ENCODE data around the gene B4GALT4.
"Not testable (repeated sequence)": the region's sequence is repeated elsewhere in the genome, so short reads cannot be mapped to it uniquely, and the experiment has no call there.

B4GALT4 gene

GRCh38 chr3:119205209-119205608, 35.5 kb downstream of the B4GALT4 start:
- DNase-seq: peak in 12 of 56 donors; percentile 5 to 57 (median 12)

- DNase-seq: peak in 1 of 56 donors; percentile 20
Measured at GRCh38 chr3:119195911-119196310, 44.8 kb downstream of the B4GALT4 start.

DNA sequence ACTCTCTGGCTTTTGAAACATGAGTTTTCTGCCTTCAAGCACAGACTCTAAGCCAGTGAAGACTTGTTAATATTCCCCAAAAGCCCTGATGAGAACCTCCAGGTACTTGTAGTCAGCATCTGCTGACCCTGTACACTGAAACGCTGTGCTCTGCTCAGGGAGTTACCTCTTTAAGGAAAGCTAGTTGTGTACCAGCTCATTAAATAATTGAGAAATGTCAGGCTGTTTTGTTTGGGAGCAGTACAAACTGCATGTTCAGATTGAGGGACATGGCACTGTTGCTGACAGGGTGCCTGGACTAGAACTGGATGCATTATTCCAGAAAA, 45.6 kb downstream of the B4GALT4 start:
- DNase-seq: no peak

GRCh38 chr3:119194237-119195150, 46.2 kb downstream of the B4GALT4 start:
- no peak for DNase-seq

GRCh38 chr3:119191800-119192199, 48.9 kb downstream of the B4GALT4 start:
- DNase-seq: no peak

DNA sequence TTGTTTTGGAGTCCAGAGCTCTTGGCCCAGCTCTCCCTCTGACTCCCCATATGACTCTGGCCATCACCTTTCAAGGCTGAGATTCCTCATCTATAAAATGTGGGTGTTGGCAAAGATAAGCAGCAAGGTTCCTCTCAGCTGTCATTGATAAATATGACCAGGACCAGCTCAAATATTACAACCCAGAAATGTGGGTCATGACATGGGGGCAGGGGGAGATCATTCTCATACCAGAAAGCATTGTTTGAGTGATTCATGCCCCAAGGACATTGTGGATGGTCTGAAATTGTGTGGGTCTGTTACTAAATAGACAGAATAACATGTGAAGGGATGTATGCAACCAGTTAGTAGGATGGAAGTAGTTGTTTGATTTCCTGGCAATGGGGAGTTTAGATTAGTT, 53.4 kb downstream of the B4GALT4 start:
- DNase-seq: no peak

DNA sequence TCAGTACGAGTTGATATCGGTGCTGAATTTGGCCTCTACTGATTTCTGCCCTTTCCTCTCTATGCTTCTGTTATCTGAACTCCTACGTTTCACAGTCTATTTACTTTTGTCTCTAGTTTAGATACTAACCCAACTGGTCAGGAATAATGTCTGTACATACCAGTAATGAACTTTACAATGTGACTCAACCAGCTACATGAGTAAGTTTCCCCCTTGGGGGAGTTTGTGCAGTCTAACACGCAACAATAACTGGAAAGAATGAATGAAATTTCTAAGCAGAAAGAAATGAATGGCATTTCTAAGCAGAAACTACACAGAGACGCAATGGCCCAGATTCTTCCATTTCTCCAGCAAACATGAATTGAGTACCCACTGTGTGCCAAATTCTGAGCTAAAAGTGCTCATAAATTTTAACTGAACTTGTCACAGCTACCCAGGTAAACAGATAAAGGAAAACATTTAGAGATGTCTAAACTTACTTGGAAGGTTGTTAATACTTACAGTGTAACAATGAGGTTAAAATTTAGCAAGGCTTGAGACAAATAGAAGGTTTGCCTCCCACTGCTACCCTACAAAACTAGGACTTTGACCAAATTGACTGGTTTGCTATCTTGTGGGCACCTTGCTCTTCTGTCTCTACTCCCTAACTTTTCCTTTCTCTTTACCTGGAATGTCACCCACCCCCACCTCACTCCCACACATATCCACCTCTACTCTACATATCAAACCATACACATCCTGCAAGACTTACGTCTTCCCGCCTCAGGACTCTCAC, 55.7 kb downstream of the B4GALT4 start:
- no peak for DNase-seq

- no peak for DNase-seq
Measured at GRCh38 chr3:119184111-119184510, 56.6 kb downstream of the B4GALT4 start.

GRCh38 chr3:119181765-119182164, 58.9 kb downstream of the B4GALT4 start:
- DNase-seq: no peak

GRCh38 chr3:119177321-119177720, 63.4 kb downstream of the B4GALT4 start:
- no peak for DNase-seq

GRCh38 chr3:119176778-119177177, 63.9 kb downstream of the B4GALT4 start:
- DNase-seq: no peak

- no peak for DNase-seq
Measured at GRCh38 chr3:119175872-119176756, 64.6 kb downstream of the B4GALT4 start.

GRCh38 chr3:119173325-119173724, 67.4 kb downstream of the B4GALT4 start, which contains the start of gene UPK1B:
Gene UPK1B (plus strand): TSS chr3:119173598. CDS start chr3:119186742, 13,144 bp downstream.
- peak in 16 of 56 donors; percentile 2 to 46 (median 20) for DNase-seq

GRCh38 chr3:119170821-119171220, 69.9 kb downstream of the B4GALT4 start:
- no peak for DNase-seq

- not testable (repeated sequence) for DNase-seq
Measured at GRCh38 chr3:119164745-119165144, 75.9 kb downstream of the B4GALT4 start.

Measured in nucleus accumbens (tissue), 56 donors.